Naive thymus-derived CD4-positive, alpha-beta T cell (primary cell): ENCODE measurements around the gene MOB1B. TPM values are rescaled to one million over a fixed set of nuclear protein-coding genes. Genes with fewer than 3 reads are reported as not detected.
"Not testable (repeated sequence)": the region's sequence is repeated elsewhere in the genome, so short reads cannot be mapped to it uniquely, and the experiment has no call there.

Experiments used
- ATAC-seq: fragments of 150-1000 bp; cut with Tn5 transposase; 2 replicates; pipeline ENCODE4 v1.10.0; 2021; ENCODE audit warnings: mild to moderate bottlenecking, moderate library complexity
- CTCF ChIA-PET: fragments of 350-600 bp; sonication (Branson Sonifier 250); formaldehyde crosslinking; loops from one replicate; lab custom pipeline; 2021; ENCODE audit warnings: antibody characterized with exemption; lab: Charles Lee
- POLR2A ChIA-PET: fragments of 350-600 bp; sonication (Branson Sonifier 250); formaldehyde crosslinking; loops from one replicate; lab custom pipeline; 2021; ENCODE audit warnings: antibody characterized with exemption, inconsistent platforms; lab: Charles Lee
- DNase-seq, 9 donors: peaks; one replicate each; pipeline versions ENCODE4 v3.0.0 to v3.0.0-alpha.2; 2020 to 2022; ENCODE audit warnings: mixed read lengths in 1 of 9
- H3K27ac ChIP-seq: one replicate; pipeline ENCODE4 v1.7.0; 2013; ENCODE audit warnings: mild to moderate bottlenecking, low read depth, low read length, moderate library complexity
- H3K27me3 ChIP-seq, 2 donors: one replicate each; pipeline ENCODE4 v1.7.0; 2013; ENCODE audit warnings: low read length in 2 of 2, mild to moderate bottlenecking in 2 of 2, moderate library complexity in 2 of 2; ENCODE audit not compliant: control insufficient read depth in 2 of 2, insufficient read depth in 2 of 2
- H3K36me3 ChIP-seq, 3 experiments: 1 replicate in 2 of 3; 2 replicates in 1 of 3; pipeline ENCODE4 v1.7.0; 2013; ENCODE audit warnings: low read length in 3 of 3, mild to moderate bottlenecking in 3 of 3, moderate library complexity in 1 of 3; ENCODE audit not compliant: insufficient read depth in 3 of 3, control insufficient read depth in 2 of 3
- H3K4me1 ChIP-seq, 2 donors: one replicate each; pipeline ENCODE4 v1.7.0; 2013; ENCODE audit warnings: low read length in 2 of 2, mild to moderate bottlenecking in 2 of 2, moderate library complexity in 1 of 2; ENCODE audit not compliant: control insufficient read depth in 2 of 2, insufficient read depth in 2 of 2
- H3K4me3 ChIP-seq: 2 replicates; pipeline ENCODE4 v1.7.0; 2013; ENCODE audit warnings: mild to moderate bottlenecking, low read length
- H3K9me3 ChIP-seq, 3 experiments: 1 replicate in 2 of 3; 2 replicates in 1 of 3; pipeline ENCODE4 v1.7.0; 2013; ENCODE audit warnings: low read length in 3 of 3; ENCODE audit not compliant: control insufficient read depth in 2 of 3
- H3K27ac Mint-ChIP-seq, 9 donors: one replicate each; pipeline ENCODE4 v1.8.0; 2020 to 2022; ENCODE audit warnings: mixed read lengths in 9 of 9, mild to moderate bottlenecking in 8 of 9, moderate library complexity in 5 of 9, inconsistent platforms in 2 of 9
- H3K27me3 Mint-ChIP-seq, 5 donors: one replicate each; pipeline ENCODE4 v1.8.0; 2021 to 2022; ENCODE audit warnings: mixed read lengths in 5 of 5, mild to moderate bottlenecking in 1 of 5
- H3K36me3 Mint-ChIP-seq, 5 donors: one replicate each; pipeline ENCODE4 v1.8.0; 2020 to 2022; ENCODE audit warnings: mixed read lengths in 5 of 5, mild to moderate bottlenecking in 3 of 5, inconsistent platforms in 1 of 5
- H3K4me1 Mint-ChIP-seq, 7 donors: one replicate each; pipeline ENCODE4 v1.8.0; 2020 to 2022; ENCODE audit warnings: mixed read lengths in 7 of 7, mild to moderate bottlenecking in 3 of 7, inconsistent platforms in 1 of 7
- H3K4me3 Mint-ChIP-seq, 10 donors: one replicate each; pipeline ENCODE4 v1.8.0; 2020 to 2022; ENCODE audit warnings: mild to moderate bottlenecking in 10 of 10, mixed read lengths in 10 of 10, moderate library complexity in 6 of 10, inconsistent platforms in 2 of 10
- H3K9me3 Mint-ChIP-seq, 11 donors: one replicate each; pipeline ENCODE4 v1.8.0; 2020 to 2022; ENCODE audit warnings: mixed read lengths in 11 of 11, mild to moderate bottlenecking in 4 of 11, inconsistent platforms in 1 of 11, moderate library complexity in 1 of 11
- intact Hi-C, 2 donors: fragments of 100-400 bp; cut with micrococcal nuclease; formaldehyde crosslinking; loops; one replicate each; pipeline ENCODE4 v1.15.1; 2023
- polyA plus RNA-seq, 2 donors: library from polyadenylated mRNA; unstranded; fragments of 300-500 nt; fragmentation: Illumina TruSeq; gene quantifications; one replicate each; pipeline ENCODE4 v1.2.3, GENCODE V29; 2021
- total RNA-seq, 6 experiments: library from RNA in 5 of 6; stranded (reverse) in 5 of 6; gene quantifications; 1 replicate in 5 of 6; 2 replicates in 1 of 6; pipeline ENCODE4 v1.2.3 and lab custom pipeline; 2021 to 2026

MOB1B gene
- total and polyA plus RNA-seq, 7 experiments from 2014 or later: 2.0 to 20.3 (median 12.4) TPM

GRCh38 chr4:70893790-70894189 is 8.4 kb upstream of the MOB1B start:
- no peaks in the 10 kb centered on the region for H3K9me3 ChIP-seq
- Mint-ChIP-seq H3K4me3 (no peak overlapping the region), H3K4me1 (peaks cover 0 to 5% (median 0%) of the 10 kb centered on the region in 7 donors), H3K27me3 (peaks cover 0 to 7% (median 0%) of the 10 kb centered on the region in 5 donors), H3K9me3 (no peaks in the 10 kb centered on the region), H3K36me3 (no peaks in the 10 kb centered on the region), H3K27ac (no peak overlapping the region)
- ChIA-PET POLR2A (no interaction called here), CTCF (no interaction called here)
- no peak overlapping the region for H3K27ac ChIP-seq
- no peaks in the 10 kb centered on the region for H3K4me1 ChIP-seq
- DNase-seq: no peak
- no peaks in the 10 kb centered on the region for H3K36me3 ChIP-seq
- ATAC-seq: no peak
- no peak overlapping the region for H3K4me3 ChIP-seq
- intact Hi-C loops: no loop called here
- no peaks in the 10 kb centered on the region for H3K27me3 ChIP-seq

- H3K4me1 ChIP-seq: no peaks in the 10 kb centered on the region
- no peaks in the 10 kb centered on the region for H3K36me3 Mint-ChIP-seq
- CTCF ChIA-PET: no interaction called here
- no peaks in the 10 kb centered on the region for H3K9me3 ChIP-seq
- H3K27ac Mint-ChIP-seq: no peak overlapping the region
- no peak overlapping the region for H3K4me3 ChIP-seq
- H3K4me1 Mint-ChIP-seq: peaks cover 0 to 5% (median 0%) of the 10 kb centered on the region in 7 donors
- H3K9me3 Mint-ChIP-seq: no peaks in the 10 kb centered on the region
- H3K27me3 ChIP-seq: no peaks in the 10 kb centered on the region
- H3K27ac ChIP-seq: no peak overlapping the region
- no peak for DNase-seq
- intact Hi-C loops: no loop called here
- no peak for ATAC-seq
- POLR2A ChIA-PET: interaction anchor here (0.6 kb wide), 1 partner anchor 91 kb away, joined by 4 read pairs; no protein-coding TSS in a partner anchor
- H3K4me3 Mint-ChIP-seq: no peak overlapping the region
- peaks cover 0 to 7% (median 0%) of the 10 kb centered on the region in 5 donors for H3K27me3 Mint-ChIP-seq
- no peaks in the 10 kb centered on the region for H3K36me3 ChIP-seq
Observed at GRCh38 chr4:70895405-70895804, 6.8 kb upstream of the MOB1B start.

GRCh38 chr4:70895811-70896491 is 6.2 kb upstream of the MOB1B start:
- intact Hi-C loops: no loop called here
- H3K27me3 Mint-ChIP-seq: peaks cover 0 to 7% (median 0%) of the 10 kb centered on the region in 5 donors
- ATAC-seq: no peak
- Histone ChIP-seq H3K4me1 (no peaks in the 10 kb centered on the region), H3K27ac (no peak overlapping the region), H3K27me3 (no peaks in the 10 kb centered on the region), H3K9me3 (no peaks in the 10 kb centered on the region), H3K4me3 (no peak overlapping the region), H3K36me3 (no peaks in the 10 kb centered on the region)
- ChIA-PET CTCF (no interaction called here), POLR2A (interaction anchor here (0.6 kb wide), 1 partner anchor 91 kb away, joined by 4 read pairs; no protein-coding TSS in a partner anchor)
- peak overlapping the region in 1 of 9 donors; percentile 23 for H3K27ac Mint-ChIP-seq
- no peak for DNase-seq
- no peak overlapping the region for H3K4me3 Mint-ChIP-seq
- no peaks in the 10 kb centered on the region for H3K36me3 Mint-ChIP-seq
- no peaks in the 10 kb centered on the region for H3K9me3 Mint-ChIP-seq
- peaks cover 0 to 5% (median 0%) of the 10 kb centered on the region in 7 donors for H3K4me1 Mint-ChIP-seq

- intact Hi-C loops, H3K36me3 ChIP-seq, H3K9me3 ChIP-seq, H3K27ac Mint-ChIP-seq, H3K4me3 Mint-ChIP-seq, H3K36me3 Mint-ChIP-seq, H3K27me3 Mint-ChIP-seq, H3K4me3 ChIP-seq, ATAC-seq, DNase-seq, H3K27ac ChIP-seq, POLR2A ChIA-PET, H3K27me3 ChIP-seq, H3K9me3 Mint-ChIP-seq: not testable (repeated sequence)
- peaks cover 9 to 16% (median 13%) of the 10 kb centered on the region in 7 donors for H3K4me1 Mint-ChIP-seq
- H3K4me1 ChIP-seq: peaks cover 6 to 12% of the 10 kb centered on the region in 2 donors
- CTCF ChIA-PET: interaction anchor here (0.6 kb wide), 1 partner anchor 161 kb away, joined by 6 read pairs; no protein-coding TSS in a partner anchor
Observed at GRCh38 chr4:70898581-70898980, 3.6 kb upstream of the MOB1B start.

GRCh38 chr4:70901607-70901983 is 574 bp upstream of the MOB1B start:
- POLR2A ChIA-PET: interaction anchor here (0.6 to 1.5 kb wide), 9 partner anchors 10 to 214 kb away, joined by 3 to 14 read pairs (median 4); partner anchors contain the start of genes GRSF1 and UTP3

GRCh38 chr4:70902577-70903290 is 565 bp downstream of the MOB1B start:
- Mint-ChIP-seq H3K27me3 (peaks cover 0 to 2% (median 0%) of the 10 kb centered on the region in 5 donors), H3K4me1 (peaks cover 23 to 47% (median 41%) of the 10 kb centered on the region in 7 donors), H3K4me3 (peak overlapping the region; percentile 94 to 100 (median 98)), H3K9me3 (no peaks in the 10 kb centered on the region), H3K27ac (peak overlapping the region; percentile 86 to 96 (median 89)), H3K36me3 (peaks cover 0 to 15% (median 10%) of the 10 kb centered on the region in 5 donors)
- intact Hi-C loops: loop anchor here (1.0 to 10.0 kb wide), 13 partner anchors 24 to 282 kb away; partner anchors contain the start of genes DCK (in 2 of the 2), GRSF1 (in 2 of the 2) and UTP3 (in 2 of the 2)
- H3K36me3 ChIP-seq: peaks cover 0 to 10% (median 0%) of the 10 kb centered on the region in 3 experiments
- ChIA-PET POLR2A (interaction anchor here (0.7 to 1.5 kb wide), 8 partner anchors 9 to 214 kb away, joined by 3 to 14 read pairs (median 6); partner anchors contain the start of genes DCK, GRSF1 and UTP3), CTCF (interaction anchor here (1.1 to 1.8 kb wide), 5 partner anchors 11 to 214 kb away, joined by 3 to 13 read pairs (median 5); partner anchors contain the start of gene DCK)
- H3K4me1 ChIP-seq: peaks cover 6 to 14% of the 10 kb centered on the region in 2 donors
- H3K27me3 ChIP-seq: no peaks in the 10 kb centered on the region
- no peaks in the 10 kb centered on the region for H3K9me3 ChIP-seq
- peak overlapping the region; percentile 78 for H3K27ac ChIP-seq
- DNase-seq (peak in 1 of 9 donors; percentile 18), ATAC-seq (peak; percentile 60)
- H3K4me3 ChIP-seq: peak overlapping the region; percentile 87

More at GRCh38 chr4:70901607-70901983, 574 bp upstream of the MOB1B start:
- H3K36me3 ChIP-seq: peaks cover 0 to 10% (median 0%) of the 10 kb centered on the region in 3 experiments
- Mint-ChIP-seq H3K36me3 (peaks cover 0 to 12% (median 5%) of the 10 kb centered on the region in 5 donors), H3K27ac (peak overlapping the region; percentile 67 to 92 (median 86)), H3K4me1 (peaks cover 20 to 41% (median 35%) of the 10 kb centered on the region in 7 donors), H3K4me3 (peak overlapping the region; percentile 94 to 100 (median 98)), H3K9me3 (no peaks in the 10 kb centered on the region), H3K27me3 (peaks cover 0 to 2% (median 0%) of the 10 kb centered on the region in 5 donors)
- peak overlapping the region; percentile 87 for H3K4me3 ChIP-seq
- CTCF ChIA-PET: interaction anchor here (0.6 to 1.8 kb wide), 8 partner anchors 10 to 212 kb away, joined by 3 to 13 read pairs (median 3); partner anchors contain the start of gene DCK
- ATAC-seq (no peak), DNase-seq (peak in 2 of 9 donors; percentile 1 to 12)
- intact Hi-C loops: loop anchor here (5.0 to 10.0 kb wide), 3 partner anchors 53 to 283 kb away; no protein-coding TSS in a partner anchor
- peaks cover 6 to 14% of the 10 kb centered on the region in 2 donors for H3K4me1 ChIP-seq
- H3K27ac ChIP-seq: peak overlapping the region; percentile 78
- H3K9me3 ChIP-seq: no peaks in the 10 kb centered on the region
- no peaks in the 10 kb centered on the region for H3K27me3 ChIP-seq
